Mesodermal cell (in vitro differentiated cells): ENCODE data around the gene ACSL6.
"Not testable (repeated sequence)": the region's sequence is repeated elsewhere in the genome, so short reads cannot be mapped to it uniquely, and the experiment has no call there.

Experiments used
- H3K27ac ChIP-seq: 2 replicates; pipeline ENCODE4 v1.7.0; 2013; ENCODE audit warnings: mild to moderate bottlenecking, low read depth, low read length, moderate library complexity; ENCODE audit not compliant: severe bottlenecking
- H3K36me3 ChIP-seq: 2 replicates; pipeline ENCODE4 v1.7.1; 2013; ENCODE audit warnings: mild to moderate bottlenecking, low read length, moderate library complexity; ENCODE audit not compliant: control insufficient read depth, insufficient read depth
- H3K4me1 ChIP-seq: one replicate; pipeline ENCODE4 v1.7.1; 2013; ENCODE audit warnings: mild to moderate bottlenecking, low read length; ENCODE audit not compliant: insufficient read depth, control insufficient read depth, poor library complexity, severe bottlenecking
- H3K4me3 ChIP-seq: 2 replicates; pipeline ENCODE4 v1.7.0; 2013; ENCODE audit warnings: low read length, control low read depth, mild to moderate bottlenecking; ENCODE audit not compliant: insufficient read depth, poor library complexity, severe bottlenecking; ENCODE audit errors: extremely low read depth
- H3K9me3 ChIP-seq: 2 replicates; pipeline ENCODE4 v1.7.1; 2013; ENCODE audit warnings: mild to moderate bottlenecking, low read length, moderate library complexity; ENCODE audit not compliant: control insufficient read depth
- WGBS, 2 experiments: methylation state at CpG; one replicate each; pipeline ENCODE4 v1.1.5; 2013; ENCODE audit warnings: missing lambda C conversion rate in 2 of 2; ENCODE audit not compliant: insufficient coverage in 2 of 2; 5-methylcytosine and 5-hydroxymethylcytosine counted together

ACSL6 gene

DNA sequence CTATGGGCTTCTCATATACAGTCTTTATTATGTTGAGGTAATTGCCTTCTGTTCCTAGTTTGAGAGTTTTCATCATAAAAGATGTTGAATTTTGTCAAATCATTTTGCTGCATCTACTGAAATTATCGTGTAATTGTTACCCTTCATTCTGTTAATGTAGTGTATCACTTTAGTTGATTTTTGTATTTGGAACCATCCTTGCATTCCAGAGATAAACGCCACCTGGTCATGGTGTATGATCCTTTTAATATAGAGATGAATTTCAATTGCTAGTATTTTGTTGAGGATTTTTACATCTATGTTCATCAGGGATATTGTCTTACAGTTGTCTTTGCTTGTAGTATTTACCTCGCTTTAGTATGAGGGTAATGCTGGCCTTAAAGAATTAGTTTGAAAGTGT lies 85.3 kb downstream of the ACSL6 start:
- WGBS, 2 experiments = 67 to 100% methylated on average over 1 to 2 of the region's 3 CpGs
- Histone ChIP-seq H3K36me3 (no peaks in the 10 kb centered on the region), H3K9me3 (peaks cover 9% of the 10 kb centered on the region), H3K4me3 (no peak overlapping the region), H3K4me1 (no peaks in the 10 kb centered on the region), H3K27ac (no peak overlapping the region)

- no peak overlapping the region for H3K4me3 ChIP-seq
- H3K9me3 ChIP-seq = no peaks in the 10 kb centered on the region
- whole genome bisulfite sequencing, 2 experiments = 83 to 94% methylated on average over 1 of the region's 2 CpGs
- no peaks in the 10 kb centered on the region for H3K4me1 ChIP-seq
- no peaks in the 10 kb centered on the region for H3K36me3 ChIP-seq
- H3K27ac ChIP-seq = no peak overlapping the region
Observed at GRCh38 chr5:131916481-131916880, 95.0 kb downstream of the ACSL6 start.

GRCh38 chr5:131914472-131914871 lies 97.0 kb downstream of the ACSL6 start:
- no peaks in the 10 kb centered on the region for H3K36me3 ChIP-seq
- no peak overlapping the region for H3K27ac ChIP-seq
- no peak overlapping the region for H3K4me3 ChIP-seq
- H3K9me3 ChIP-seq = no peaks in the 10 kb centered on the region
- no peaks in the 10 kb centered on the region for H3K4me1 ChIP-seq

GRCh38 chr5:131913603-131914002 lies 97.9 kb downstream of the ACSL6 start:
- no peak overlapping the region for H3K4me3 ChIP-seq
- no peaks in the 10 kb centered on the region for H3K9me3 ChIP-seq
- WGBS, 2 experiments = 63 to 77% methylated on average over 2 of the region's 3 CpGs
- H3K4me1 ChIP-seq = no peaks in the 10 kb centered on the region
- no peak overlapping the region for H3K27ac ChIP-seq
- H3K36me3 ChIP-seq = no peaks in the 10 kb centered on the region

GRCh38 chr5:131906668-131907067 lies 104.8 kb downstream of the ACSL6 start:
- no peak overlapping the region for H3K4me3 ChIP-seq
- WGBS, 2 experiments = no CpG with 5 or more reads among the region's 2 CpGs
- no peaks in the 10 kb centered on the region for H3K9me3 ChIP-seq
- no peak overlapping the region for H3K27ac ChIP-seq
- H3K4me1 ChIP-seq = no peaks in the 10 kb centered on the region
- no peaks in the 10 kb centered on the region for H3K36me3 ChIP-seq

DNA sequence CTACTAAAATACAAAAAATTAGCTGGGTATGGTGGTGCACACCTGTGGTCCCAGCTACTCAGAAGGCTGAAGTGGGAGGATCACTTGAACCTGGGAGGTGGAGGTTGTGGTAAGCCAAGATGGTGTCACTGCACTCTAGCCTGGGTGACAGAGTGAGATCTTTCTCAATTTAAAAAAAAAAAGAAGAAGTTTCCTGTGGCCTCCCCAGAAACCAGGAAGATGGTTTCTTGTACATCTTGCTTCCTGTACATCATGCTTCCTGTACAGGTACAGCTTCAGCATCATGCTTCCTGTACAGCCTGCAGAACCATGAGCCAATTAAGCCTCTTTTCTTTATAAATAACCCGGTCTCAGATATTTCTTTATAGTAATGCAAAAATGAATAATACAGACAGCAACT lies 109.2 kb downstream of the ACSL6 start:
- not testable (repeated sequence) for H3K4me1 ChIP-seq

More for the DNA sequence above, 109.2 kb downstream of the ACSL6 start:
- H3K9me3 ChIP-seq, H3K4me3 ChIP-seq, H3K27ac ChIP-seq, H3K36me3 ChIP-seq: not testable (repeated sequence)
- no CpG with 5 or more reads among the region's 1 CpG for WGBS, 2 experiments
